ENCODE data around the gene ZNF385A.

Gene ZNF385A

GRCh38 chr12:54411391-54412241 lies 27.1 kb upstream of the ZNF385A start:
- H3K4me3 Mint-ChIP-seq: peak overlapping the region; percentile 74
- H3K9me3 Mint-ChIP-seq: no peaks in the 10 kb centered on the region

GRCh38 chr12:54409267-54409666 lies 24.7 kb upstream of the ZNF385A start:
- Mint-ChIP-seq H3K36me3 (peaks cover 58% of the 10 kb centered on the region), H3K4me3 (no peak overlapping the region), H3K27ac (no peak overlapping the region), H3K27me3 (no peaks in the 10 kb centered on the region), H3K4me1 (peaks cover 51% of the 10 kb centered on the region), H3K9me3 (no peaks in the 10 kb centered on the region)
- CTCF ChIA-PET: interaction anchor here (0.9 to 2.6 kb wide), 3 partner anchors 10 to 30 kb away, joined by 3 to 21 read pairs (median 4); no protein-coding TSS in a partner anchor
- no peak for DNase-seq

More at GRCh38 chr12:54411391-54412241, 27.1 kb upstream of the ZNF385A start:
- H3K27me3 Mint-ChIP-seq: no peaks in the 10 kb centered on the region
- H3K36me3 Mint-ChIP-seq: peaks cover 51% of the 10 kb centered on the region
- DNase-seq: peak; percentile 80
- H3K4me1 Mint-ChIP-seq: peaks cover 66% of the 10 kb centered on the region
- CTCF ChIA-PET: interaction anchor here (1.0 to 11.7 kb wide), 5 partner anchors 11 to 32 kb away, joined by 3 to 204 read pairs (median 4); no protein-coding TSS in a partner anchor
- H3K27ac Mint-ChIP-seq: peak overlapping the region; percentile 92

- no peak for DNase-seq
- Mint-ChIP-seq H3K4me3 (no peak overlapping the region), H3K27me3 (no peaks in the 10 kb centered on the region), H3K27ac (peak overlapping the region; percentile 55), H3K36me3 (peaks cover 67% of the 10 kb centered on the region), H3K9me3 (no peaks in the 10 kb centered on the region), H3K4me1 (peaks cover 33% of the 10 kb centered on the region)
- CTCF ChIA-PET: interaction anchor here (1.0 to 2.6 kb wide), 3 partner anchors 8 to 32 kb away, joined by 3 to 21 read pairs (median 3); no protein-coding TSS in a partner anchor
Observed at GRCh38 chr12:54407183-54407905, 22.8 kb upstream of the ZNF385A start.

- Mint-ChIP-seq H3K9me3 (no peaks in the 10 kb centered on the region), H3K36me3 (peaks cover 74% of the 10 kb centered on the region), H3K27me3 (no peaks in the 10 kb centered on the region), H3K27ac (no peak overlapping the region), H3K4me3 (no peak overlapping the region), H3K4me1 (peaks cover 19% of the 10 kb centered on the region)
- no peak for DNase-seq
- CTCF ChIA-PET: interaction anchor here (1.0 to 12.2 kb wide), 5 partner anchors 10 to 38 kb away, joined by 4 to 519 read pairs (median 97); partner anchors contain the start of gene ITGA5
Observed at GRCh38 chr12:54405573-54405972, 21.0 kb upstream of the ZNF385A start.

GRCh38 chr12:54405106-54405505 lies 20.6 kb upstream of the ZNF385A start:
- Mint-ChIP-seq H3K27me3 (no peaks in the 10 kb centered on the region), H3K36me3 (peaks cover 78% of the 10 kb centered on the region), H3K4me3 (no peak overlapping the region), H3K9me3 (no peaks in the 10 kb centered on the region), H3K27ac (no peak overlapping the region), H3K4me1 (peaks cover 19% of the 10 kb centered on the region)
- DNase-seq: no peak
- CTCF ChIA-PET: interaction anchor here (1.0 to 12.2 kb wide), 6 partner anchors 9 to 38 kb away, joined by 4 to 519 read pairs (median 58); partner anchors contain the start of gene ITGA5

GRCh38 chr12:54404061-54405004 lies 19.8 kb upstream of the ZNF385A start:
- CTCF ChIA-PET: interaction anchor here (0.9 to 12.2 kb wide), 8 partner anchors 8 to 94 kb away, joined by 3 to 519 read pairs (median 15); partner anchors contain the start of gene ITGA5
- Mint-ChIP-seq H3K9me3 (no peaks in the 10 kb centered on the region), H3K27ac (no peak overlapping the region), H3K4me3 (no peak overlapping the region), H3K36me3 (peaks cover 81% of the 10 kb centered on the region), H3K4me1 (peaks cover 19% of the 10 kb centered on the region), H3K27me3 (no peaks in the 10 kb centered on the region)
- peak; percentile 77 for DNase-seq

- CTCF ChIA-PET: interaction anchor here (0.7 to 12.2 kb wide), 9 partner anchors 15 to 185 kb away, joined by 3 to 519 read pairs (median 5); partner anchors contain the start of gene ITGA5
Observed at GRCh38 chr12:54401119-54401518, 16.6 kb upstream of the ZNF385A start.

GRCh38 chr12:54398995-54399793 lies 14.7 kb upstream of the ZNF385A start:
- H3K9me3 Mint-ChIP-seq: no peaks in the 10 kb centered on the region
- peaks cover 82% of the 10 kb centered on the region for H3K36me3 Mint-ChIP-seq
- H3K4me3 Mint-ChIP-seq: no peak overlapping the region
- peak; percentile 92 for DNase-seq
- H3K27ac Mint-ChIP-seq: peak overlapping the region; percentile 35
- H3K4me1 Mint-ChIP-seq: peaks cover 16% of the 10 kb centered on the region
- CTCF ChIA-PET: interaction anchor here (0.6 to 12.2 kb wide), 34 partner anchors 10 to 886 kb away, joined by 3 to 519 read pairs (median 5); partner anchors contain the start of genes GTSF1, ITGA5, NCKAP1L and ZNF385A
- H3K27me3 Mint-ChIP-seq: no peaks in the 10 kb centered on the region

More at GRCh38 chr12:54401119-54401518, 16.6 kb upstream of the ZNF385A start:
- Mint-ChIP-seq H3K9me3 (no peaks in the 10 kb centered on the region), H3K4me1 (peaks cover 13% of the 10 kb centered on the region), H3K27me3 (no peaks in the 10 kb centered on the region), H3K4me3 (no peak overlapping the region), H3K36me3 (peaks cover 80% of the 10 kb centered on the region), H3K27ac (no peak overlapping the region)
- no peak for DNase-seq

GRCh38 chr12:54398218-54398617 lies 13.7 kb upstream of the ZNF385A start:
- DNase-seq: no peak
- Mint-ChIP-seq H3K36me3 (peaks cover 81% of the 10 kb centered on the region), H3K27me3 (no peaks in the 10 kb centered on the region), H3K27ac (no peak overlapping the region), H3K4me3 (no peak overlapping the region), H3K4me1 (peaks cover 24% of the 10 kb centered on the region), H3K9me3 (no peaks in the 10 kb centered on the region)
- CTCF ChIA-PET: interaction anchor here (0.8 to 12.2 kb wide), 5 partner anchors 18 to 103 kb away, joined by 3 to 519 read pairs (median 97); partner anchors contain the start of gene ITGA5

GRCh38 chr12:54397157-54397556 lies 12.6 kb upstream of the ZNF385A start:
- Mint-ChIP-seq H3K27me3 (no peaks in the 10 kb centered on the region), H3K4me3 (no peak overlapping the region), H3K9me3 (no peaks in the 10 kb centered on the region), H3K27ac (peak overlapping the region; percentile 21), H3K36me3 (peaks cover 79% of the 10 kb centered on the region), H3K4me1 (peaks cover 30% of the 10 kb centered on the region)
- no peak for DNase-seq
- CTCF ChIA-PET: interaction anchor here (0.7 to 12.2 kb wide), 5 partner anchors 18 to 64 kb away, joined by 3 to 519 read pairs (median 8); partner anchors contain the start of gene ITGA5

- Mint-ChIP-seq H3K27me3 (peaks cover 3% of the 10 kb centered on the region), H3K27ac (no peak overlapping the region), H3K4me1 (peaks cover 38% of the 10 kb centered on the region), H3K4me3 (no peak overlapping the region), H3K9me3 (no peaks in the 10 kb centered on the region), H3K36me3 (peaks cover 69% of the 10 kb centered on the region)
- CTCF ChIA-PET: interaction anchor here (0.8 to 12.2 kb wide), 8 partner anchors 9 to 48 kb away, joined by 3 to 519 read pairs (median 5); partner anchors contain the start of gene ITGA5
- no peak for DNase-seq
Observed at GRCh38 chr12:54395545-54395944, 11.0 kb upstream of the ZNF385A start.

- H3K9me3 Mint-ChIP-seq: no peaks in the 10 kb centered on the region
- DNase-seq: no peak
- CTCF ChIA-PET: interaction anchor here (1.7 to 12.2 kb wide), 4 partner anchors 15 to 48 kb away, joined by 6 to 519 read pairs (median 106); partner anchors contain the start of gene ITGA5
- peaks cover 3% of the 10 kb centered on the region for H3K27me3 Mint-ChIP-seq
- no peak overlapping the region for H3K27ac Mint-ChIP-seq
- H3K4me3 Mint-ChIP-seq: no peak overlapping the region
- peaks cover 38% of the 10 kb centered on the region for H3K4me1 Mint-ChIP-seq
- peaks cover 64% of the 10 kb centered on the region for H3K36me3 Mint-ChIP-seq
Observed at GRCh38 chr12:54394986-54395385, 10.5 kb upstream of the ZNF385A start.

All from activated naive CD4-positive, alpha-beta T cell treated with anti-CD3 and anti-CD28 coated beads, Interleukin-2, amount 10 ng/mL, durations not matched to agents 7 days and 5 days (primary cell).